Retinal pigment epithelial cell (primary cell): Measurements from ENCODE around the gene GLP1R.

Experiments
- DNase-seq: peaks from one replicate; pipeline ENCODE4 v3.0.0-alpha.2; 2010; ENCODE audit warnings: low read depth
- H3K4me3 ChIP-seq: 2 replicates; pipeline ENCODE4 v1.5.1; 2011; ENCODE audit warnings: mild to moderate bottlenecking, low read length, control low read depth, moderate library complexity
- TF ChIP-seq, protein P1 (sequence below): conservative IDR thresholded peaks from 2 replicates; pipeline ENCODE4 v1.5.1; 2011; ENCODE audit warnings: low read depth, low read length, control low read depth, inconsistent platforms

Gene GLP1R

GRCh38 chr6:39107641-39108040 lies 59.1 kb downstream of the GLP1R start:
- TF ChIP-seq, protein P1, sequence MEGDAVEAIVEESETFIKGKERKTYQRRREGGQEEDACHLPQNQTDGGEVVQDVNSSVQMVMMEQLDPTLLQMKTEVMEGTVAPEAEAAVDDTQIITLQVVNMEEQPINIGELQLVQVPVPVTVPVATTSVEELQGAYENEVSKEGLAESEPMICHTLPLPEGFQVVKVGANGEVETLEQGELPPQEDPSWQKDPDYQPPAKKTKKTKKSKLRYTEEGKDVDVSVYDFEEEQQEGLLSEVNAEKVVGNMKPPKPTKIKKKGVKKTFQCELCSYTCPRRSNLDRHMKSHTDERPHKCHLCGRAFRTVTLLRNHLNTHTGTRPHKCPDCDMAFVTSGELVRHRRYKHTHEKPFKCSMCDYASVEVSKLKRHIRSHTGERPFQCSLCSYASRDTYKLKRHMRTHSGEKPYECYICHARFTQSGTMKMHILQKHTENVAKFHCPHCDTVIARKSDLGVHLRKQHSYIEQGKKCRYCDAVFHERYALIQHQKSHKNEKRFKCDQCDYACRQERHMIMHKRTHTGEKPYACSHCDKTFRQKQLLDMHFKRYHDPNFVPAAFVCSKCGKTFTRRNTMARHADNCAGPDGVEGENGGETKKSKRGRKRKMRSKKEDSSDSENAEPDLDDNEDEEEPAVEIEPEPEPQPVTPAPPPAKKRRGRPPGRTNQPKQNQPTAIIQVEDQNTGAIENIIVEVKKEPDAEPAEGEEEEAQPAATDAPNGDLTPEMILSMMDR = no peak
- H3K4me3 ChIP-seq = no peak overlapping the region
- DNase-seq = no peak

GRCh38 chr6:39108041-39108839 lies 59.7 kb downstream of the GLP1R start:
- no peak for DNase-seq
- TF ChIP-seq, protein P1 = no peak
- H3K4me3 ChIP-seq = no peak overlapping the region

- no peak for DNase-seq
- H3K4me3 ChIP-seq = no peak overlapping the region
- TF ChIP-seq, protein P1 = no peak
These were observed 62.7 kb downstream of the GLP1R start for GRCh38 chr6:39111280-39111679.

GRCh38 chr6:39113788-39114187 lies 65.2 kb downstream of the GLP1R start:
- peak overlapping the region; percentile 67 for H3K4me3 ChIP-seq
- no peak for DNase-seq
- TF ChIP-seq, protein P1 = no peak

GRCh38 chr6:39114388-39114703 lies 65.8 kb downstream of the GLP1R start:
- H3K4me3 ChIP-seq = peak overlapping the region; percentile 67
- TF ChIP-seq, protein P1 = no peak

DNA sequence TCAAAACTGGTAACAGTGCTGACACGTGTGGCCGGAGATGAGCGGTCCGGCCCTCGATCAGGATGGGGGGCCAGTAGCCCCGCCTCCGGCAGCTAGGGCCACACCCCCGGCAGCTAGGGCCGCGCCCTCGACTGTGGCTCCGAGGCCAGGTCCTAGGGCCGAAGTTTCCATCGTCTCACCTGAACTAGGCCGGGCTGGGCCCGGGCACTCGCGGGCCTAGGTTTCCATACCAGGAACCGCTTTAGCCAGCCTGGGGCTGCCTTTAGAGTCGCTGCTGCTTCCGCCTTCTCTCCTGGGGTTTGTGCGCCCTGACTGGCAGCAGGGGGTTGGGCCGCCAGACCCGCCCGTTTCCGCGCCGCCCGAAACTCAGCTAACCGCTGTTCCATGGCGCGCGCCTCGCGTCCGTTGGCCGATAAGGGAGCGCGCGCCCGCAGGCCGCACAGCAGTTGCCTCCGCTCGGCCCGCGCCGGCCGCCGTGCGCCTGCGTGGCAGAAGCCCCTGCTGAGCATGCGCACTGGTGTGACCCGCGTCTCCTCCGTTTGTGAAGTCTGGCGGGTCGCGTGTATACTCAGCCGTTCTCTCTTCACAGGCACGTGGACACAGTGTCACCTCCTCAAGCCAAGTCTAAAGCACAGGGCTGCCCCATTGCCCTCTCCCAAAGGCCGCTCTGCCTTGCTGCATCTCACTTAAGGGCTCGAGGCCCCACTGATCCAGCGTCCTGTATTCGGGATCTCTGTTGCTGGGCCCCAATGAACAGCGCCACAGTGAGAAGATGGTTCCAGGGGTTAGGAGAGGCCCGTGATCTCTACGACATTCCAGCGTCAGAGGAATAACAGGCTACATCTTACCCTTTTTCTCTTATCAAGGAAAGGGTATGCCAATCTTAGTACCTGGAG lies 66.4 kb downstream of the GLP1R start, which contains the start of gene SAYSD1:
SAYSD1 (minus strand) TSS at position 483 of the 896 bp plus-strand sequence; CDS start at position 386, 97 bp downstream.
- TF ChIP-seq, protein P1 = no peak
- peak within 1 kb of the TSS; percentile 67 for H3K4me3 ChIP-seq

More at GRCh38 chr6:39114388-39114703, 65.8 kb downstream of the GLP1R start:
- DNase-seq = no peak

DNA sequence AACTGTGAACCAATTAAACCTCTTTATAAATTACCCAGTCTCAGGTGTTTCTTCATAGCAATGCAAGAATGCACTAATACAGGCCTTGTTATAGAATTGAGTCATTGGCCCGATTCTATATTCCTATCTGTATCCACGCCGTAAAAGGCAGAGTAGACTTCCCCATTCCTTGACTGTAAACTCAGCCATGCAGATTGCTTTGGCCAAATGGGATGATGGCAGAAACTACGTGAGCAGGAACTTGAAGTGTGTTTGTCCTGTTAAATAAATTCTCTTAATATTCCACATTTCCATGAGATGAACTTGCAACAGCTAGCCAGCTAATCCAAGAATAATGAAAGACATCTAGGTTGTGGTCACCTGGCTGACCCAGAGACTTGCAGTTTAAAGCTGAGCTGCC lies 70.3 kb downstream of the GLP1R start:
- H3K4me3 ChIP-seq = no peak overlapping the region
- TF ChIP-seq, protein P1 = no peak
- no peak for DNase-seq

More for the DNA sequence above, 66.4 kb downstream of the GLP1R start, which contains the start of gene SAYSD1:
- peak; percentile 53 for DNase-seq
